Measurements from ENCODE around the gene ZNF221. TPM values are rescaled to one million over a fixed set of nuclear protein-coding genes. Genes with fewer than 3 reads are reported as not detected.

ZNF221 gene
- total and polyA plus RNA-seq, 9 of the 15 experiments (the other 6 are each of a cell fraction or from before 2014, with no cell fraction given) = 0.32 to 1.4 (median 0.45) TPM

DNA sequence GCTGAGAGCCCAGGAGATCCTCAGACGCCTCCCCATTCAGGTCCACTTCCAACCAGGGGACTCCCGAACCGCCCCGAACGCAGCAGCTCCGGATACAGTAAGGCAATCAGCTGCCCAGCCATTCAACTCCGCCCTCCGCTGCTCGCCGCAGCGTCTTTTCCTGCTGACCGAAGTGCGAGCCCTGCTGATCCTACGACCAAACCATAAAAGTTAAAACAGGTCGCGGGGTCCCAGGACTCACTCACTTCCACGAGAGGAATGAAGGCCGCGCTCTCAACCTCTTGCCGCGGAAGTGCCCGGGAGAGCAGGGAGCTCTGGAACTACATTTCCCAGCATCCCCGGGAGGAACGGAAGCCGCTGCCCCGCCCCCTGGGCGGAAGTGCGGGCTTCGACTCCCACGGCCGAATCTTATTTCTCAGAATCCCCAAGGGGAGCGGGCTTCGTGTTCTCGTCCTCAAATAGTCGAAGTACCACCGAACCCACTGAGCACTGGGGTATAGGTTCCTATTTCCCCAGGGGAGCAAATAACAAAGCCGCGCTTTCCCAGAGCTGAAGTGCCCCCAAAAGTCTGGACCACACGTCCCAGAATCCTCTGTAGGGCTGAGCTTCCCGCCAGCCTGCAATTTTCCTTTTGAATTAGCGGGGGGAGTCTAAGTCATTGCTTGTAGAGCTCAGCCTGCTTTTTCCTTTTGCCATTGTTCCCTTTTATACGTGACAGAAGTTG is 15.9 kb upstream of the ZNF221 start, which contains the start of gene ZNF45 (continued):
- TF ChIP-seq FOXK1 (CRISPR knock-in tag; IDR thresholded peaks at IDR 0.05; ENCODE audit: borderline replicate concordance) = no peak
- TF ChIP-seq SMC3 (conservative IDR thresholded peaks at IDR 0.05; ENCODE audit: insufficient read depth, low read depth, low read length) = 0 out of 2 replicates have a peak, but pooled peaks have one; percentile 0
- TF ChIP-seq, protein P1, sequence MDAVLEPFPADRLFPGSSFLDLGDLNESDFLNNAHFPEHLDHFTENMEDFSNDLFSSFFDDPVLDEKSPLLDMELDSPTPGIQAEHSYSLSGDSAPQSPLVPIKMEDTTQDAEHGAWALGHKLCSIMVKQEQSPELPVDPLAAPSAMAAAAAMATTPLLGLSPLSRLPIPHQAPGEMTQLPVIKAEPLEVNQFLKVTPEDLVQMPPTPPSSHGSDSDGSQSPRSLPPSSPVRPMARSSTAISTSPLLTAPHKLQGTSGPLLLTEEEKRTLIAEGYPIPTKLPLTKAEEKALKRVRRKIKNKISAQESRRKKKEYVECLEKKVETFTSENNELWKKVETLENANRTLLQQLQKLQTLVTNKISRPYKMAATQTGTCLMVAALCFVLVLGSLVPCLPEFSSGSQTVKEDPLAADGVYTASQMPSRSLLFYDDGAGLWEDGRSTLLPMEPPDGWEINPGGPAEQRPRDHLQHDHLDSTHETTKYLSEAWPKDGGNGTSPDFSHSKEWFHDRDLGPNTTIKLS (IDR thresholded peaks at IDR 0.05; ENCODE audit: borderline replicate concordance, low read depth) = peak; percentile 88
- TF ChIP-seq ZNF24 (IDR thresholded peaks at IDR 0.05) = no peak
- peak; percentile 46 to 87; a peak in 3 of 4 replicates for TF ChIP-seq MAZ (CRISPR knock-in tag; conservative IDR thresholded peaks at IDR 0.05 in 1 of 2, IDR thresholded peaks at IDR 0.05 in 1 of 2)
- no peak for TF ChIP-seq NCOR1 (IDR thresholded peaks at IDR 0.05)
- 0 out of 2 replicates have a peak, but pooled peaks have one; percentile 23 for TF ChIP-seq LCOR (CRISPR knock-in tag; IDR thresholded peaks at IDR 0.05)
- no peak for TF ChIP-seq RBM15 (IDR thresholded peaks at IDR 0.05; ENCODE audit: insufficient read depth, low read length)
- no peak for TF ChIP-seq CCAR2 (IDR thresholded peaks at IDR 0.05; ENCODE audit: low read depth, low read length)
- TF ChIP-seq, protein P2, sequence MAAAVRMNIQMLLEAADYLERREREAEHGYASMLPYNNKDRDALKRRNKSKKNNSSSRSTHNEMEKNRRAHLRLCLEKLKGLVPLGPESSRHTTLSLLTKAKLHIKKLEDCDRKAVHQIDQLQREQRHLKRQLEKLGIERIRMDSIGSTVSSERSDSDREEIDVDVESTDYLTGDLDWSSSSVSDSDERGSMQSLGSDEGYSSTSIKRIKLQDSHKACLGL (CRISPR knock-in tag; IDR thresholded peaks at IDR 0.05; ENCODE audit: borderline replicate concordance, poor library complexity, severe bottlenecking) = no peak
- no peak for TF ChIP-seq MIER1 (IDR thresholded peaks at IDR 0.05; ENCODE audit: low read depth)
- TF ChIP-seq ADNP (tag; IDR thresholded peaks at IDR 0.05) = no peak
- no peak for TF ChIP-seq CBFA2T3 (IDR thresholded peaks at IDR 0.05)
- TF ChIP-seq MCM2 (IDR thresholded peaks at IDR 0.05; ENCODE audit: low read depth) = no peak
- TF ChIP-seq, protein P3, sequence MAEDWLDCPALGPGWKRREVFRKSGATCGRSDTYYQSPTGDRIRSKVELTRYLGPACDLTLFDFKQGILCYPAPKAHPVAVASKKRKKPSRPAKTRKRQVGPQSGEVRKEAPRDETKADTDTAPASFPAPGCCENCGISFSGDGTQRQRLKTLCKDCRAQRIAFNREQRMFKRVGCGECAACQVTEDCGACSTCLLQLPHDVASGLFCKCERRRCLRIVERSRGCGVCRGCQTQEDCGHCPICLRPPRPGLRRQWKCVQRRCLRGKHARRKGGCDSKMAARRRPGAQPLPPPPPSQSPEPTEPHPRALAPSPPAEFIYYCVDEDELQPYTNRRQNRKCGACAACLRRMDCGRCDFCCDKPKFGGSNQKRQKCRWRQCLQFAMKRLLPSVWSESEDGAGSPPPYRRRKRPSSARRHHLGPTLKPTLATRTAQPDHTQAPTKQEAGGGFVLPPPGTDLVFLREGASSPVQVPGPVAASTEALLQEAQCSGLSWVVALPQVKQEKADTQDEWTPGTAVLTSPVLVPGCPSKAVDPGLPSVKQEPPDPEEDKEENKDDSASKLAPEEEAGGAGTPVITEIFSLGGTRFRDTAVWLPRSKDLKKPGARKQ (CRISPR knock-in tag; IDR thresholded peaks at IDR 0.05) = no peak
- TF ChIP-seq, protein P4, sequence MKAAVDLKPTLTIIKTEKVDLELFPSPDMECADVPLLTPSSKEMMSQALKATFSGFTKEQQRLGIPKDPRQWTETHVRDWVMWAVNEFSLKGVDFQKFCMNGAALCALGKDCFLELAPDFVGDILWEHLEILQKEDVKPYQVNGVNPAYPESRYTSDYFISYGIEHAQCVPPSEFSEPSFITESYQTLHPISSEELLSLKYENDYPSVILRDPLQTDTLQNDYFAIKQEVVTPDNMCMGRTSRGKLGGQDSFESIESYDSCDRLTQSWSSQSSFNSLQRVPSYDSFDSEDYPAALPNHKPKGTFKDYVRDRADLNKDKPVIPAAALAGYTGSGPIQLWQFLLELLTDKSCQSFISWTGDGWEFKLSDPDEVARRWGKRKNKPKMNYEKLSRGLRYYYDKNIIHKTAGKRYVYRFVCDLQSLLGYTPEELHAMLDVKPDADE (conservative IDR thresholded peaks at IDR 0.05; ENCODE audit: control insufficient read depth, low read depth, low read length) = peak; percentile 93
